ENCODE results near the gene KRAS. TPM values are rescaled to one million over a fixed set of nuclear protein-coding genes. Genes with fewer than 3 reads are reported as not detected.

Gene KRAS
- total RNA-seq, 2 experiments from 2014 or later, result 8.6 to 39.1 TPM

- no TSS peak for BruUV-seq (replicated peaks)
- CTCF ChIA-PET (ENCODE audit: unreplicated experiment), result no interaction called here
These were observed 61.1 kb downstream of the KRAS start for GRCh38 chr12:25189656-25190055.

GRCh38 chr12:25187781-25188180 is 62.9 kb downstream of the KRAS start:
- H3K9me3 ChIP-seq (ENCODE audit: low read length), result no peaks in the 10 kb centered on the region
- TF ChIP-seq EZH2phosphoT487 (IDR thresholded peaks at IDR 0.05; ENCODE audit: borderline replicate concordance, low read depth, low read length) (no peak), CTCF (conservative IDR thresholded peaks at IDR 0.05; ENCODE audit: low read length) (no peak)
- BruUV-seq (replicated peaks), result no TSS peak
- no peaks in the 10 kb centered on the region for H3K36me3 ChIP-seq (ENCODE audit: insufficient read depth, low read length)
- H3K27ac ChIP-seq (ENCODE audit: low read depth, low read length, poor library complexity, severe bottlenecking), result no peak overlapping the region
- no peaks in the 10 kb centered on the region for H3K4me1 ChIP-seq (ENCODE audit: insufficient read depth, low read length, poor library complexity, severe bottlenecking)
- no peak overlapping the region for H2AFZ ChIP-seq (ENCODE audit: low read length)
- DNase-seq (ENCODE audit: low spot score), result no peak
- no peak overlapping the region for H3K4me3 ChIP-seq (ENCODE audit: low read depth, low read length, poor library complexity, severe bottlenecking)
- no peak overlapping the region for H3K4me2 ChIP-seq (ENCODE audit: low read length)
- no peaks in the 10 kb centered on the region for H4K20me1 ChIP-seq (ENCODE audit: insufficient read depth, low read length)
- no peaks in the 10 kb centered on the region for H3K9me2 ChIP-seq (ENCODE audit: insufficient read depth, low read length)
- intact Hi-C loops (cut with micrococcal nuclease; ENCODE audit: unreplicated experiment), result no loop called here
- ChIA-PET POLR2A (no interaction called here), CTCF (ENCODE audit: unreplicated experiment) (no interaction called here)
- H3K79me2 ChIP-seq (ENCODE audit: insufficient read depth, low read depth, low read length), result no peaks in the 10 kb centered on the region

More at GRCh38 chr12:25189656-25190055, 61.1 kb downstream of the KRAS start:
- Histone ChIP-seq H3K36me3 (ENCODE audit: insufficient read depth, low read length) (no peaks in the 10 kb centered on the region), H3K79me2 (ENCODE audit: insufficient read depth, low read depth, low read length) (no peaks in the 10 kb centered on the region), H3K4me3 (ENCODE audit: low read depth, low read length, poor library complexity, severe bottlenecking) (no peak overlapping the region), H3K27ac (ENCODE audit: low read depth, low read length, poor library complexity, severe bottlenecking) (no peak overlapping the region), H4K20me1 (ENCODE audit: insufficient read depth, low read length) (no peaks in the 10 kb centered on the region), H3K9me2 (ENCODE audit: insufficient read depth, low read length) (no peaks in the 10 kb centered on the region), H3K9me3 (ENCODE audit: low read length) (no peaks in the 10 kb centered on the region), H2AFZ (ENCODE audit: low read length) (no peak overlapping the region), H3K4me1 (ENCODE audit: insufficient read depth, low read length, poor library complexity, severe bottlenecking) (peaks cover 5% of the 10 kb centered on the region), H3K4me2 (ENCODE audit: low read length) (no peak overlapping the region)
- POLR2A ChIA-PET, result interaction anchor here (0.6 to 0.7 kb wide), 2 partner anchors 66 to 219 kb away, joined by 3 to 7 read pairs; no protein-coding TSS in a partner anchor
- TF ChIP-seq CTCF (conservative IDR thresholded peaks at IDR 0.05; ENCODE audit: low read length), result no peak
- TF ChIP-seq EZH2phosphoT487 (IDR thresholded peaks at IDR 0.05; ENCODE audit: borderline replicate concordance, low read depth, low read length), result no peak
- intact Hi-C loops (cut with micrococcal nuclease; ENCODE audit: unreplicated experiment), result no loop called here
- no peak for DNase-seq (ENCODE audit: low spot score)

- H3K27ac ChIP-seq (ENCODE audit: low read depth, low read length, poor library complexity, severe bottlenecking), result no peak overlapping the region
- H3K79me2 ChIP-seq (ENCODE audit: insufficient read depth, low read depth, low read length), result no peaks in the 10 kb centered on the region
- intact Hi-C loops (cut with micrococcal nuclease; ENCODE audit: unreplicated experiment), result no loop called here
- no TSS peak for BruUV-seq (replicated peaks)
- H4K20me1 ChIP-seq (ENCODE audit: insufficient read depth, low read length), result no peaks in the 10 kb centered on the region
- H3K4me2 ChIP-seq (ENCODE audit: low read length), result 0 out of 2 replicates have a peak overlapping the region, but pooled peaks have one; percentile 3
- no peaks in the 10 kb centered on the region for H3K4me1 ChIP-seq (ENCODE audit: insufficient read depth, low read length, poor library complexity, severe bottlenecking)
- H3K36me3 ChIP-seq (ENCODE audit: insufficient read depth, low read length), result no peaks in the 10 kb centered on the region
- ChIA-PET CTCF (ENCODE audit: unreplicated experiment) (no interaction called here), POLR2A (no interaction called here)
- H3K4me3 ChIP-seq (ENCODE audit: low read depth, low read length, poor library complexity, severe bottlenecking), result no peak overlapping the region
- no peaks in the 10 kb centered on the region for H3K9me2 ChIP-seq (ENCODE audit: insufficient read depth, low read length)
- no peaks in the 10 kb centered on the region for H3K9me3 ChIP-seq (ENCODE audit: low read length)
- no peak for DNase-seq (ENCODE audit: low spot score)
- no peak overlapping the region; the same call in 1 of the 2 replicates for H2AFZ ChIP-seq (ENCODE audit: low read length)
- TF ChIP-seq EZH2phosphoT487 (IDR thresholded peaks at IDR 0.05; ENCODE audit: borderline replicate concordance, low read depth, low read length), result no peak
- TF ChIP-seq CTCF (conservative IDR thresholded peaks at IDR 0.05; ENCODE audit: low read length), result no peak
These were observed 63.8 kb downstream of the KRAS start for GRCh38 chr12:25186788-25187402.

All from OCI-LY7 (cell line).